ENCODE data around the gene MAPKAP1. TPM values are rescaled to one million over a fixed set of nuclear protein-coding genes. Genes with fewer than 3 reads are reported as not detected.

Gene MAPKAP1
- polyA plus RNA-seq, 1 donor (not counting 4 experiments of a cell fraction or from before 2014, with no cell fraction given) = 129 TPM

DNA sequence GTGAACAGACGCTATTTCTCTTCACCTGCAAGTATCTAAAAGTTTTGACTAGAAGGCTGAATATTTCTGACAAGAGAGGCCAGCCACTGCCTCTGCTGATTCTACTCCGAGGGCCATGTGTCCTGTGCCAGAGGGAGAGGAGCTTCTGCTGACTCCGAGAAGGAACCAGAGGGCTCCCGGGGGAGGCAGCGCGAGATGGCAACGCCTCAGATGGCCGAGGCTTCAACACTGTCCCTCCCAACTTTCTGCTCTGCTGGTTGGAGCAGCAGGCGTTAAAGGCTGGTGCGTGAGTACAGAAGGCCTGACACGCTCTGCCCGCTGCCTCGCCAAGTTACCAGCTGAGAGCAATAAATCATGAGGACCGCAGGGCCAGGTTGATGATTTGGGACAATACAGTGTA, 266.6 kb downstream of the MAPKAP1 start:
- no peaks in the 10 kb centered on the region for H3K9me1 ChIP-seq (ENCODE audit: control insufficient read depth, extremely low read depth, insufficient read depth, low read length)
- FAIRE-seq (no peak), DNase-seq (ENCODE audit: low read depth, low spot score) (no peak)
- H3K9me3 ChIP-seq (ENCODE audit: control insufficient read depth, low read depth, low read length) = no peaks in the 10 kb centered on the region
- H3K79me2 ChIP-seq (ENCODE audit: control insufficient read depth, insufficient read depth, low read length) = no peaks in the 10 kb centered on the region
- dilution Hi-C loops (cut with MboI; ENCODE audit: extremely low pct_ligation_motif_present, low sequenced_read_pairs) = no loop called here
- no peak overlapping the region for H3K4me3 ChIP-seq (ENCODE audit: control insufficient read depth in 2 of 3, extremely low read depth in 1 of 3, insufficient read depth in 2 of 3, low read depth in 1 of 3, low read length in 3 of 3)
- no peak overlapping the region for H3K9ac ChIP-seq (ENCODE audit: control insufficient read depth, extremely low read depth, insufficient read depth, low read length)
- H4K20me1 ChIP-seq (ENCODE audit: control insufficient read depth, extremely low read depth, insufficient read depth, low read length) = no peaks in the 10 kb centered on the region
- H2AFZ ChIP-seq (ENCODE audit: control insufficient read depth, low read length) = no peak overlapping the region
- no peak overlapping the region for H3K27ac ChIP-seq (ENCODE audit: control insufficient read depth, insufficient read depth, low read length)
- peaks cover 18 to 22% of the 10 kb centered on the region in 2 experiments for H3K36me3 ChIP-seq (ENCODE audit: control insufficient read depth in 2 of 2, extremely low read depth in 1 of 2, insufficient read depth in 2 of 2, low read length in 2 of 2)
- no peaks in the 10 kb centered on the region for H3K27me3 ChIP-seq (ENCODE audit: control insufficient read depth, extremely low read depth, insufficient read depth, low read length)
- TF ChIP-seq EZH2 (IDR thresholded peaks at IDR 0.05; ENCODE audit: low read length) = no peak
- TF ChIP-seq, protein P1, sequence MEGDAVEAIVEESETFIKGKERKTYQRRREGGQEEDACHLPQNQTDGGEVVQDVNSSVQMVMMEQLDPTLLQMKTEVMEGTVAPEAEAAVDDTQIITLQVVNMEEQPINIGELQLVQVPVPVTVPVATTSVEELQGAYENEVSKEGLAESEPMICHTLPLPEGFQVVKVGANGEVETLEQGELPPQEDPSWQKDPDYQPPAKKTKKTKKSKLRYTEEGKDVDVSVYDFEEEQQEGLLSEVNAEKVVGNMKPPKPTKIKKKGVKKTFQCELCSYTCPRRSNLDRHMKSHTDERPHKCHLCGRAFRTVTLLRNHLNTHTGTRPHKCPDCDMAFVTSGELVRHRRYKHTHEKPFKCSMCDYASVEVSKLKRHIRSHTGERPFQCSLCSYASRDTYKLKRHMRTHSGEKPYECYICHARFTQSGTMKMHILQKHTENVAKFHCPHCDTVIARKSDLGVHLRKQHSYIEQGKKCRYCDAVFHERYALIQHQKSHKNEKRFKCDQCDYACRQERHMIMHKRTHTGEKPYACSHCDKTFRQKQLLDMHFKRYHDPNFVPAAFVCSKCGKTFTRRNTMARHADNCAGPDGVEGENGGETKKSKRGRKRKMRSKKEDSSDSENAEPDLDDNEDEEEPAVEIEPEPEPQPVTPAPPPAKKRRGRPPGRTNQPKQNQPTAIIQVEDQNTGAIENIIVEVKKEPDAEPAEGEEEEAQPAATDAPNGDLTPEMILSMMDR (optimal IDR thresholded peaks at IDR 0.05 in 1 of 3, IDR thresholded peaks at IDR 0.05 in 1 of 3, conservative IDR thresholded peaks at IDR 0.05 in 1 of 3; ENCODE audit: extremely low read depth in 1 of 3, insufficient read depth in 2 of 3, low read length in 3 of 3) = no peak
- no peaks in the 10 kb centered on the region for H3K4me1 ChIP-seq (ENCODE audit: control insufficient read depth, extremely low read depth, insufficient read depth, low read length)
- no peak overlapping the region for H3K4me2 ChIP-seq (ENCODE audit: control insufficient read depth, extremely low read depth, insufficient read depth, low read depth, low read length)

- no peaks in the 10 kb centered on the region for H3K9me3 ChIP-seq (ENCODE audit: control insufficient read depth, low read depth, low read length)
- no peak overlapping the region for H3K9ac ChIP-seq (ENCODE audit: control insufficient read depth, extremely low read depth, insufficient read depth, low read length)
- H3K79me2 ChIP-seq (ENCODE audit: control insufficient read depth, insufficient read depth, low read length) = no peaks in the 10 kb centered on the region
- no peaks in the 10 kb centered on the region for H4K20me1 ChIP-seq (ENCODE audit: control insufficient read depth, extremely low read depth, insufficient read depth, low read length)
- H3K36me3 ChIP-seq (ENCODE audit: control insufficient read depth in 2 of 2, extremely low read depth in 1 of 2, insufficient read depth in 2 of 2, low read length in 2 of 2) = peaks cover 18 to 21% of the 10 kb centered on the region in 2 experiments
- FAIRE-seq (no peak), DNase-seq (ENCODE audit: low read depth, low spot score) (no peak)
- H3K4me2 ChIP-seq (ENCODE audit: control insufficient read depth, extremely low read depth, insufficient read depth, low read depth, low read length) = no peak overlapping the region
- H3K4me3 ChIP-seq (ENCODE audit: control insufficient read depth in 2 of 3, extremely low read depth in 1 of 3, insufficient read depth in 2 of 3, low read depth in 1 of 3, low read length in 3 of 3) = no peak overlapping the region
- H3K27ac ChIP-seq (ENCODE audit: control insufficient read depth, insufficient read depth, low read length) = no peak overlapping the region
- H3K4me1 ChIP-seq (ENCODE audit: control insufficient read depth, extremely low read depth, insufficient read depth, low read length) = no peaks in the 10 kb centered on the region
- H3K9me1 ChIP-seq (ENCODE audit: control insufficient read depth, extremely low read depth, insufficient read depth, low read length) = no peaks in the 10 kb centered on the region
- no peaks in the 10 kb centered on the region for H3K27me3 ChIP-seq (ENCODE audit: control insufficient read depth, extremely low read depth, insufficient read depth, low read length)
- dilution Hi-C loops (cut with MboI; ENCODE audit: extremely low pct_ligation_motif_present, low sequenced_read_pairs) = no loop called here
- TF ChIP-seq, protein P1 (optimal IDR thresholded peaks at IDR 0.05 in 1 of 3, IDR thresholded peaks at IDR 0.05 in 1 of 3, conservative IDR thresholded peaks at IDR 0.05 in 1 of 3; ENCODE audit: extremely low read depth in 1 of 3, insufficient read depth in 2 of 3, low read length in 3 of 3) = no peak
- no peak for TF ChIP-seq EZH2 (IDR thresholded peaks at IDR 0.05; ENCODE audit: low read length)
- H2AFZ ChIP-seq (ENCODE audit: control insufficient read depth, low read length) = no peak overlapping the region
These were observed 267.4 kb downstream of the MAPKAP1 start for GRCh38 chr9:125439434-125440272.

All from keratinocyte (primary cell).